ENCODE results near the gene NXN.
"Not testable (repeated sequence)": the region's sequence is repeated elsewhere in the genome, so short reads cannot be mapped to it uniquely, and the experiment has no call there.

NXN gene

DNA sequence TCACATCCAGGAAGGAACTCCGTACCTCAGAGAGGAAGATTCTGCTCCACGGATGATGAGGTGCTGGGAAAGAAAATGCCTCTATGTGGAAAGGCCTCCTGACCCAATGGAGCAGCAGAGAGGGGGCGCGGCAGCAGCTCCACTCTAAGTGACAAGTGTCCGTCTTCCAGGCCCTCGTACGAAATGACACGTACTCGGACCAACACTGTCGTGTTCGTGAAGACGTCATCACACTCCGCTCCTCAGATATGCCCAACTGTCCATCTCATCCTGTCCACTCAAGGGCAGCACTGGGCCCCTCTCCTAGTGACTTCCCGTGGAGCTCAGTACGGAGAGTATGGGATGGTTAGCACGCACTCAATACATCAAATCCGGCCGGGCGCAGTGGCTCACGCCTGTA is 165.2 kb downstream of the NXN start:
- DNase-seq = no peak

DNA sequence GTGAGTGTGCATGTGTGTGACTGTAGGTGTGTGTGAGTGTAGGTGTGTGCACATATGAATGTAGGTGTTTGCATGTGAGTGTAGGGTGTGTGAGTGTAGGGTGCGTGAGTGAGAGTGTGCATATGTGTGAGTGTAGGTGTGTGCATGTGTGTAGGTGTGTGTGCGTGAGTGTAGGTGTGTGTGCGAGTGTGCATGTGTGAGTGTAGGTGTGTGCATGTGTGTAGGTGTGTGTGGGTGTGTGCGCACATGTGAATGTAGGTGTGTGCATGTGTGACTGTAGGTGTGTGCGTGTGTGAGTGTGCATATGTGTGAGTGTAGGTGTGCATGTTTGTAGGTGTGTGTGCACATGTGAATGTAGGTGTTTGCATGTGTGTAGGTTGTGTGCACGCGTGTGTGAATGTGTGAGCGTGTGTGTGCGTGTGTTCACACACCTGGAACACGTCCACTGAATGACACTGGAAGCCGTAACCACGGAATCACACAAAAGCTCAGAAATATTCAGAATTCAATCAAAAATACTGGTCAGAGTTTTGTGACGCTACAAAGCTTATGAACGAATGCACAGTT is 166.9 kb downstream of the NXN start:
- no peak for DNase-seq

DNA sequence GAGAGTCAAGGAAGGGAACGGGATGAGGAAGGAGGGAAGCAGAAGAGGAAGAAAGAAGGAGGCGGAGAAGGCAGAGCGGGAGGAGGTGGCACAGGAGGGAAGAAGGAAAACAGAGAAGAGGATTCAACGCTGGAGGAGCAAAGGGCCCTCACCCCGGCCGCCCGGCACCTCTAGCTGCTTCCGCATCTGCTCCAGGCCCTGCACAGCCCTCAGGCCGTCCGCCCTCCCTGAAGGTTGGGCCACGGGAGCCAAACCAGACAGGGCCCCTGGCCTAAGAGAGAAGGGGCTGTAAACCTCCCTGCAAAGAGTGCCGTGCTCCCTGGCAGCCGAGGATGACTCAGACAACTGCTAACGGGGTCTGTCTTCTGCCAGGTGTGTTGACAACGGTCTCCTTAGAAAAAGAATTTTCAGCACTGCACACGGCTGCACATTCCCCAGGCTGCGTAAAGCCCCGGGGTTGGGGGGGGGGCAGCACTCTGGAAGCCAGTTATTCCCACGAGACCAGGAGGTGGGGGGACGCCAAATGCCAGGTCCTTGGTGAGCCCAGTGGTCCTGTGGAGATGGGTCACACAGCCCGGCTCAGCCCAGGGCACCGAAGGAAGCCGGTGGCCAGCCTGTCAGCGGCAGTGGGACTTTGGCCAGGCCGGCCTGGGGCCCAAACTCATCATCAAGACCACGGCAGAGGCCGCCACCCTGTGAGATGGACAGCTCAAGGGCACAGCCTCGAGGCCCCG is 168.4 kb downstream of the NXN start:
- DNase-seq = no peak

DNA sequence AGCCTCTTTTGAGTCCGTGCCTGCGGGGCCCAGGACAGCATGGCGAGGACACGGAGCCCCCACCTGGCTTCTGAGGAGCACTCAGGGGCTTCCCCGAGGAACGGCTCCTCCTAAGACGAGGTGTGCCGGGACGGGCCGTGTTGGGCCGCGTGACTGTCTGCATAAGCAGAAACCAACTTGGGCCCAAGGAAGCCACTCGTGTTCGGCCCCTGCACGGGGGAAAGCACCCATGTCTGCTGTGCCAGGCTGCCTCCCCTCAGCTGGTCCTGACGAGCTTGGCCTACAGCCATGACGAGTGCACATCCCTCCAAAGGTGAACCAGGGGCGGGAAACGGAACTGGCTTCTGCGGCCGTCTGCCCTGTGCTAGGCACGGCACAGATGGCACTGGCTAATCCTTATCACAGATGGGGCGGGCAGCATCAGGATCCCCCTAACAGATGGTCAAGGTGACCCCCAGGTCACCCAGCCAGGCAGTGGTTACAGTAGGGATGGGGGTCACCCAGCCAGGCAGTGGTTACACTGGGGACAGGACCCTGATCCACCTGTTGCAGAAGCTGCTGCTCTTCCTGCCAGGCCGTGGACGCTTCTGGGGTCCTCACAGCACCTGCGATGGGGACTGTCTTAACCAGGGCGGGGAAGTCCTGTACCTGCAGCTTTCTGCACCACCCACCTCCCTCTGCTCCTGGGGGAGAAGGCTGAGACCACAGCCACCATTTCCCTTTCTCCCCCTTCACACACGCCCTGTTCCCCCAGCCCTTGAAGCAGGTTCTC is 171.9 kb downstream of the NXN start:
- DNase-seq = no peak

DNA sequence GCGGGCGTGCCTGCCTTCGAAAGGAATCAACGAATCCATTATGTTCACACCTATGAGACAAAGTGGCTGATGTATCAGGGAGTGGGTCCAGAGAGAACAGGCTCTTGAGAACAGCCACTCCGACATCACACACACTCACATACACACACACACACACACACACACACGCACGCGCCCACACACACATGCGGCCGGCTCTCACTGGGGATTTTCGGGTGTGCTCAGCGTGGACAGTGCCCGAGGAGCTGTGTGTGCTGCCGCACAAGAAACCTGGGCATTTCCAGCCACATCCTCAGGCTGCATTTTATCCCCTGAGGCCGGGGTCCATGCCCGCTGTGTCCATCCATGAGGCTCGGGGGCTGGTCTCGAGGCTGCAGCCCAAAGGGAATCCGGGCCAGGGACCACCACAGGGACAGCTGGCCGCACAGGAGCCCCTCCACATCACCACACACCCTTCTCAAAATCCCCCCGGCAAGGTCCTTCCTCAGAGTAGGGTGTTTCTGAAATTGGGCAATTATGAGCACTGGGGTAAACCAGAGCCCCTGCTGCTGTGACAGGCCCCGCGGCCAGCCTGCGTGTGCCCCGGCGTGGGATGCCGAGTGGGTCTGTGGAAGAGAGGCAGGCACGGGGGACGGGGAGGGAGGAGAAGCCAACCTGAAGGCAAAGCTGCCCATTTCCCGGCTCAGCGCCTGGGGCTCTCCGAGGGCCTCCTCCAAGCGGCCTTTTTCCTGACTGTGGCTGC is 172.6 kb downstream of the NXN start:
- no peak for DNase-seq

DNA sequence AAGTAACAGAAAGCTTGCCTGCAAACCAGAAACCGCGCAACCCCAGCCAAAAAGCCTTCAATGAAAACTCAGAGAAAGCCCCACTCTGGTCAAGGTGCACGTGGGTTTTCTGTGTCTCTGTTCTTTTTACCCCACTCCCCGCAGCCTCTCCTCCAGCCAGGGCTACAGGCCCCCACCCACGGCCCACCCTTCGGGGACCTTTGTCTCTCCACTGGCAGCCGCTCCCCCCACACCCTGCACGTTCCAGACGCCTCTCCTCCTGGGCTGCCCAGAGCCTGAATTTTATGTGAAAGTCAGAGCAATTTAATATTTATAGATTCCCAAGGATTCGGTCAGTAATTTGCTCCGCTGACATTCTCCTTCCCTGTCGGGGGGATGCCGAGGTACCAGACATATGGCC is 173.2 kb downstream of the NXN start:
- DNase-seq = no peak

DNA sequence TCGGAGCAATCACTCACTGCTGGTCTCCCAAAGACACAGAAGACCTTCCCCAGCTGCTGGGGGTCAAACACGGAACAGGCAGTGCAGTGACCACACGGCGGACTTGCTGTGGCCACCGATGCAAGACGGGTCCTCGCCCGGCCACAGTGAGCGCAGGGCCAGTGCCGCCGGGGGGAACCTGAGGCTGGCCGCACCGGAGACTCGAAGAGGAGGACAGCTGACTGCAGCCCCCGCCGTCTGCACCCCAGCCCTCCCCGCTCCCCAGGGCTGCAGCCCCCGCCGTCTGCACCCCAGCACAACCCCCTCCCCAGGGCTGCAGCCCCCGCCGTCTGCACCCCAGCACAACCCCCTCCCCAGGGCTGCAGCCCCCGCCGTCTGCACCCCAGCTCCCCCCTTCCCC is 173.7 kb downstream of the NXN start:
- DNase-seq = not testable (repeated sequence)

DNA sequence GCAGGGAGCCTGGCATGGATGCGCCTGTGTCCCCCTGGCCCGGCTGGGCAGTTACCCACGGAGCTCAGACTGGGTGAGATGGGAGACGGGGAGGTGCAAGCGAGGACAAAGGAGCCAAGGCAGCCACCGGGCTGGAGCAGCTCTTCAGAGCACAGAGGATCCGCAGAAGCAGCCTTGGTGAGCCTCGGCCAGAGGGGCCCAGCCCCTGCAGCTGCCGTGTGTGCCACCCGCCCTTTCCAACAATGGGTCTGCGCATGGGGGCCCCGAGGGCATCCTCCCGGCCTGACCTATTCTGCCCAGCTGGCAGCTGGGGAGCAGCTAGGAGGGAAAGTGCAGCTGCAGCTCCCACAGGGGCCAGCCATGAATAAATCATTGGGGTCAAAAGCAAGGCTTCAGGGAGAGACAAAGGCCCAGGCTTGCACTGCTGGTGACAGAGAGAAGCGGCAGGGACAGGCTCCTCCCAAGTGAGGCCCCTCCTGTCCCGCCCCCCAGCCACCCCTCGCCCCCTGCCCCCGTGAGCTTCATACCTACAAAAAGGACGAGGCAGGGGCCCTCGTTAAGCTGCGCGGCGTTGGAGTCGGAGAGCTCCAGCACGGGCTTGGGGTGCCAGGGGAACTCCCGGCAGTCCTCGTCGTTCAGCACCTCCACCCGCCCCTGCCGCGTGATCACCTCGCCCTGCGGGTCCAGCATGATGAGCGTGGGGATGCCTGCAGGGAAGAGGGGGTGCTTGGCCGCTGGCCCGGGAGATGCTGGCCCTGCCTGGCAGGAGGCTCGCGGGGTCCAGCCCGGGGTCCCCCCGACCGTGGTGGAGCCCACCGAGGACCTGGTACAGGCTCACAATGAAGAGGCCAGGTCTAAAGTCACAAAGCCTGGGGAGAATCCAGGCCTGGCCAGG is 174.8 kb downstream of the NXN start:
- DNase-seq = no peak

DNA sequence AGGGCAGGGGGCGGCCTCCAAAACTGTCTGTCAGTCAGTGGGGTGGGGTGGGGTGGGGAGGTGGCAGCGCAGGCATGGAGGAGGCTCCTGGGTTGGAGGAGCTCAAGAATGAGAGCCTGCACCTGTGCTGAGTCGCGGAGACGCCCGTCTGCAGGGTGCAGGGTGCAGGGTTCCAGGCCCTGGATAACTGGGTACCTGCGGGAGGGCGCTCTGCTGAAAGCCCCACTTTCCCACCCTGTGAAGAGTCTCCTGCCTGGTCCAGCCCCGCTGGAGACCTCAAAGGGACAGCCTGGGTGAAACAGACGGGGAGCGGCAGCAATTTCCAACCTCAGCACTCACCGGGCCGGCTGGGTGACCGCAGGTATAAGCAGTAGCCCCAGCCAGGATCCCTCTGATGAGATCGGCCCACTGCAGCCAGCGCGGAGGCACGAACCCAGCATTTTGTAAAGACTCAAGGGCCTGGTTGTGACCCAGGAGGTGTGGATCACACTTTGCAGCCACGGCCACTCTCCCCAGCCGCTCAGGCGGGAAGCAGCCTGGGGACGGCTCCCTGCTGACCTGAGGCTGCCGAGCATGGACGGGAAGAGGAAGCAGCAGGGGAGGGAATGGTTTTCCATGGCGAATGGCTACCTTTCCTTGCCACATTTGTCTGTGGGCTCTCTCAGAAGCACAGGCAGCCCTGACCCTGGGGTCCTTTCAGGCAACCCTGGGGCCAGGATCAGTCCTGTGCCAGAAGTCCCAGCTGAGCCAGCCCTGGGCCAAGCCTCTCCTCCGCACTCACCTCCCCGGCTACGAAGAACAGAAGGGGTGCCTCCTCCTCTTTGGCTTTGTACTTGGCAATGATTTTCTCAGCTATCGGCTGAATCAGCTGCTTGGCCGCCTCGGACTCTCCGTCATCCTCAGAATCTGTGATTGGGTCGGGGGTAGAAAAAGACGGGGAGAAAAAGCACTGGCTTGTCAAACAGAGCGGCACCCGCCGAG is 176.4 kb downstream of the NXN start:
- DNase-seq = no peak

DNA sequence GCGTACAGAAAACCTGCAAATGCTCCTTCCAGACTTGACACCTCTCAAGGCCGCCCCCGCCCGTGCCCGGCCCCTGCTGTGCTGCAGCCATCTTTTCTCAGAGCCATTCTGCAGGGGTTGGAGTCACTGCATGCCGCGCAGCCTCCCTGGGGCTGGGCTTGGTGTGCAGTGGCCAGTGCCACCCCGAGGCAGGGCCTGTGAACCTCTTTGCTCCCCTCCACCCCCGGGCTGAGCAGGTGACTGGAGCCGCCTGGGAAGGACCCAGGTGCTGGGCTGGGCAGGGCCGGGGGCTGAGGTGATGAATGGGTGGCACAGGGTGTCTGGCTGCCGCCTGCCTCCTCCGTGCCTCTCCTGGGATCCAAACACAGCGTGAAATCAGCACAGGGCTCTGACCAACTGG is 177.1 kb downstream of the NXN start:
- no peak for DNase-seq

DNA sequence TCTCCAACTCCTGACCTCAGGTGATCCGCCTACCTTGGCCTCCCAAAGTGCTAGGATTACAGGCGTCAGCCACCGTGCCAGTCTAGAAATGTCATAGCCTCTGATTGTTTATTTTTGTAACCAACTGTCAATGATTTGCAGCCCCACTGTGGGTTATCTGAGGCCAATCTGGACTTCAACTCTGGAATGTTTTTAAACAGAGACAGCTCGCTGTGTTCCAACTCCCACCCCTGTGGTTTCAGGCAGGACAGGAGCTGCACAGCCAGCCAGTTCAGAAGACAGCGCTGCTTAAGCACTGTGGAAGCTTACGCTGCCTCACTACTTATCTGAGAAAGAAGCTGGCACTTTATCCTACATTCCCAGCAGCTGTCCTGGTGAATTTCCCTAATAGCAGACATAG is 177.9 kb downstream of the NXN start:
- DNase-seq = no peak

DNA sequence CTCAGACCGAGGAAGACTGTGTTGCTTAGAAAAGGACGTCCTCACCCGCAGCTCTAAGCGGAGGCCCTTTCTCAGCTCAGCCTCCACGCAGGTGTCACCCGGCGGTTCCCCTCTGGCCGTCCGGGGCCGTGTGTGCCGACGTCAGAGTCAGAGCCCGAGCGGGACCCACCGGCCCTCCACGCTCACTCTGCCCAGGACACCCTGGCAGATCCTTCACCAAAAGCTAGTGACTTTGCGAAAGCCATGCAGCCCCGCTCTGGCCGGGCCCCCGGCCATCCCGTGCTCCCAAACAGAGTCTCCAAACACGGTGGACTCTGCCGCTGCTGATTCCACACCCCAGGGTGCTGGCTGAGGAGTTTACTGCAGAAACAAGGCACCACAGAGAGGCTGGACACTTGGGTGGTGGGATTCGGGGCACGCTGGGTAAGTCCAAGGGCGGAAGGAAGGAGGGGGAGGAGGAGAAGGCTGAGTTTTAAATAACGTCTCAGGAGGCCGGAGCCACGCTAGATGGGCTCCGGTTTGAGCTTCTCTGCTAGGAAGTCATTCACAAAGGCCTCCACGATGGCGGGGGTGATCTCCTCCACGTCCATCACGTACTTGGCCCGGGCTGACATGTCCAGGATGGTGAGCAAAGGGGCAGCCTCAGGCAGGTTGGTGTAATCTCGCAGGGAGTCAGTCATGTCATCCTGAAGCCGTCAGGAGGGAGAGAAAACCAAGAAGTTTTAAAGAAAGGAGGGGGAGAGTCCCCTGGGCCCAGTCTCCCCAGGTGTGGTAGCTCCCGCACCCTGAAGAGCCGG is 178.9 kb downstream of the NXN start:
- DNase-seq = no peak

DNA sequence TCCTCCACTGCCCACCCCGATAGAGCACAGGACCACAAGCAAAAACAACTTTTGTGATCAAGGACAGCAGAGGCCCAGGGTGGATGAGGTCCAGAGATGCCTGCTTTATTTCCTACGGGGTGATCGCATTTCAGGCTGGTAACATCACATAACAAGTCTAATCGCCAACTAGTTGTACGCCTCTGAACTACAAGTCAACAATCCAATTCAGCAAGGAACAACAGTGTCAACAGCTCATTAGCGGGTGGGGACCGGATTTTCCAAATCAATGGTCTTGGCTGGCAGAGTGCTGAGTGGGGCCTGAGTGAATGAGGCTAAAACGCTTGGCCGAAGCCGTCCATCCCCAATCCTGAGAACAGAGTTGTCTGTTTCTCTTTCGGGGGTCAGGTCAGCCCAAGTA is 180.3 kb downstream of the NXN start:
- DNase-seq = no peak

DNA sequence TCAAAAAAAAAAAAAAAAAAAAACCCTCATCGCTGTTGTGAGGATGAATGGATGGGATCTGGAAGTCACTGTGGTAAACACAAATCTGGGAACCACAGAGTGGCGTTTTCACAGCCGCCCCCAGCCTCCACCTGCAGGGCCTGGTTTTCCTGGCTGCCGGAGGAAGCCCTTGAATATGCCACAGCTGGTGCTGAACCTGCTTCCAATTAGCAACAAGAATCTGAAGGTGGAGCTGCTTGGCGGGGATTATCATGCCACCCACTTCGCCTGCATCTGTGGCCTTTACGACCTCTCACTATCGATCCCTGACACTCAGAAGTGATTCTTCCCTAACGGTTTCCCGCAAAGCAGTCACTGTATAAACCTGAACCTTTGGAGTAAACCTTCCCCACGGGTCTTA is 181.3 kb downstream of the NXN start:
- DNase-seq = no peak

DNA sequence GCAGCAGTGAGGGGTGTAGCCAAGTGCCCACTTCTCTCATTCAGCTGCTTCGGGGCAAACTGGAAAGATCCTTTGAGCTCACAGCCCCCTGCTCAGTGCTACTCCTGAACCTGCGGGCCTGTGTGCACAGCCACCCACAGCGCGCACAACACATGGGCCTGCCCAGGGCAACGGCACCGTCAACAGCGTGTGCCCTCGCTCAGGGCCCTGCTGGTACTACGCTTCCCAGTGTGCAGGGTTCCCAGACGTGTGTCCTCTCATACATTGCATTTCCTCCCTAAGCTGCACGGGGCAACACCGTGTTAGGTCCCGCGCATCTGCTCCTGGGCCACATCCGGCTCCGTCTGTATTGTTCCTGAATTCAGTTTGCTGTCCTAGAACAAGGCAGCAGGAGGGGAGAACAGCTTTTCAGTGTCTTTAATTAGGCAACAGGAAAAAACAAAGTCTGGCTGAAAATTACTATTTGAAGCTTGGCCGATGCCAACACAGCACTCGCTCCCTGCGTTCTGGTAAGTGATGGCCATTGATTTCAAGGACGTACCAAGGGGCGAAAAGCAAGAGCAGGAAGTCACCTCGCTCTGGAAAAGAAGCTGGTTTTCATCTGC is 182.2 kb downstream of the NXN start:
- no peak for DNase-seq

DNA sequence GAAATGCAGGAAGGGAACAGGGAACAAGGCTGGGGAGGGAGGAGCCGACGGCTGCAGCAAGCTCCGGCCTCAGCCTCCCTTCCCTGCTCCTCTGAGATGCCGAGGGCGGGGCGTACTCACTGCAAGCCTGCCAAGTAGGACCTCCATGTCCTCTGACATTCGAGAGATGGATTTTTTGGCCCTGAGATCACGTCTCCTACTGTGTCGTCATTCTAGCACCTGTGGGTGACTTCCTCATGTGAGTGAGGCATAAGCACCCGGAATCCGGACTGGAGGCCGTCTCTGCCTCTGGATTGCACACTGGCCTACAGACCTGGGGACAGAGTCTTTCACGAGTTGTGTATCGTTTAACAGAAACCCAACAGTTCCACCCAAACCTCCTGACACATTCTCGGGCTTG is 183.0 kb downstream of the NXN start:
- no peak for DNase-seq

DNA sequence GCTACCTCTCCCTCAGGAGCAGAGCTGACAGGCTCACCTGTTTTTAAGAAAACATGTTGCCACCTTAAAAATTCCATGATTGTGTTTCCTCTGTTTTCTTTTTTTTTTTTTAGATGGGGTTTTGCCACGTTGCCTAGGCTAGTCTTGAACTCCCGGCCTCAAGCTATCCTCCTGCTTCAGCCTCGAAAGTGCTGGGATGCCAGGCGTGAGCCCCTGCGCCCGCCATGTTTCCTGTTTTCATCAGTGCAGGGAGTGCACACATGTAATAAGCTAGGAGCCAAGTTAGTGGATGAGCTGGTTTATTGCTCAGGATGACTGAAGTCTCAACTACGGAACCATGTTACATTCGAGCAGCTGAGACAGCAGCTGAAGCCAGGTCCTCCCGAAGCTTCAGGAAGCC is 183.9 kb downstream of the NXN start:
- DNase-seq = no peak

DNA sequence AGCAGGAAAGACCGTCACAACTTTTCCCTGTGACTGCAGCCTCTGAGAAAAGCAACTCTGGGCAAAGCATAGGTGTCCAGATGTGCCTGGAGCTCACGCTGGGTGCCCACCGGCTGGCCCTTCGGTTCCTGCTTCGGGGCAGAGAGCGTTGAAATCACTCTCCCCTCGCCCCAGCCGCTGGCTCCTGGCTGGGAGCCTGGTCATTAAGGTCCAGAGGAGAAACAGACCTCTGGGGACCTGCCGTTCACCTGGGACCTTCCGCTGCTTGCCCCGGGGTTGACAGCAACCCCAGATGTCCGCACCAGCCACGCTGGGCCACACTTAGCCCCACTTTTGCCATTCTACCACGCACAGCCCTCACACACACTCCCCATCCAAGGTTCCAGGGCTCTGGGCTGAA is 184.3 kb downstream of the NXN start:
- DNase-seq = no peak

DNA sequence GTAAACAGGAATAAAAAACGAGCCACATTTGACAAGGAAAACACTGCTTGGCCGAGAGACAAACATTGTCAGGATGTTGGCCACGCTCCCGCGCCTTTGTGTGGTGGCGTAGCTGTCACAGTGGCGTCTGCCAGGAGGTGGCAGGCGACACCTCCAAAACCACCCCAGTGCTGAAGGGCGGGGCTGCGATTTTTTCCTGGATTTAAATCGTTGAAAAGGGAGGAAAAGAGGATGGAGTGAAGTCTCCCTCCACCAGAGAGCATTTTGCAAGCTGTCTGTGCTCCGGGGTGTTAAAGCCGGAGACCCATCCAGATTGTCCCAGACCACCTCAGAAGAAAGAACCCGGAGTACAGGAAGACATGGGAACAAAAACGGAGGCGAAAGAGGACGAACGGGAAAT is 184.7 kb downstream of the NXN start:
- peak; percentile 42 for DNase-seq

DNA sequence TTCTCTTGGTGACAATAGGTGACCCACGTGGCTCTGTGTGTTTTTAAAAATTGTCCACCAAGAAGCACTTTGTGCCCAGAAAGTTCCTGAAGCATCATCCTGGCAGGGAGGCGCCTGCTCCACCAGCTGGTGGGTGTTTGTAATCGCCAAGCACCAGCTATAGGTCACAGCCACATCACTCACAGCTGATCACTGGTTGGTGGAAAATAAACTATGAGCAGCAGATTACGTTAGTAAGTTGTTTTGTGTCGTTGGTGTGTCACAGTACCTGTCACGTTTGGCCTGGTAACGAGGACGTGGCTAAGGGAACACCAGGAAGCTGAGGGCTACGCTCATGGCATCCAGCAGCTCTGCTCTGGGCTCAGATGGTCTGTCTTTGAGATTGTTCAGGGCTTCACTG is 187.3 kb downstream of the NXN start:
- DNase-seq = no peak

Data from COR-L47 (cell line).